Measurements from ENCODE around the gene EIF5AL1.

Gene EIF5AL1

DNA sequence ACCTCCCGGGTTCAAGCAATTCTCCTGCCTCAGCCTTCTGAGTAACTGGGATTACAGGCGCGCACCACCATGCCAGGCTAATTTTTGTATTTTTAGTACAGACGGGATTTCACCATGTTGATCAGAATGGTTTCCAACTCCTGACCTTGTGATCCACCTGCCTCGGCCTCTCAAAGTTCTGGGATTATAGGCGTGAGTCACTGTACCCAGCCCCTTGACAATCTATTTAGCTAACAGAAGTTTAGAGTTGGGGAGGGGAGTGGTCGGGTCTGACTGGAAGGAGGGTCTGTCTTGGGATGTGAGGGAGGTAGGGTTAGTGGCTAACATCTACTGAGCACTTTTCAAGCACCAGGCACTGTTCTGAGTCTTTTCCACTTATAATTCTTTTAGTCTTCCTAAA is 39.9 kb upstream of the EIF5AL1 start:
- TF ChIP-seq, protein P1, sequence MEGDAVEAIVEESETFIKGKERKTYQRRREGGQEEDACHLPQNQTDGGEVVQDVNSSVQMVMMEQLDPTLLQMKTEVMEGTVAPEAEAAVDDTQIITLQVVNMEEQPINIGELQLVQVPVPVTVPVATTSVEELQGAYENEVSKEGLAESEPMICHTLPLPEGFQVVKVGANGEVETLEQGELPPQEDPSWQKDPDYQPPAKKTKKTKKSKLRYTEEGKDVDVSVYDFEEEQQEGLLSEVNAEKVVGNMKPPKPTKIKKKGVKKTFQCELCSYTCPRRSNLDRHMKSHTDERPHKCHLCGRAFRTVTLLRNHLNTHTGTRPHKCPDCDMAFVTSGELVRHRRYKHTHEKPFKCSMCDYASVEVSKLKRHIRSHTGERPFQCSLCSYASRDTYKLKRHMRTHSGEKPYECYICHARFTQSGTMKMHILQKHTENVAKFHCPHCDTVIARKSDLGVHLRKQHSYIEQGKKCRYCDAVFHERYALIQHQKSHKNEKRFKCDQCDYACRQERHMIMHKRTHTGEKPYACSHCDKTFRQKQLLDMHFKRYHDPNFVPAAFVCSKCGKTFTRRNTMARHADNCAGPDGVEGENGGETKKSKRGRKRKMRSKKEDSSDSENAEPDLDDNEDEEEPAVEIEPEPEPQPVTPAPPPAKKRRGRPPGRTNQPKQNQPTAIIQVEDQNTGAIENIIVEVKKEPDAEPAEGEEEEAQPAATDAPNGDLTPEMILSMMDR (conservative IDR thresholded peaks at IDR 0.05; ENCODE audit: low read depth, low read length), result no peak
- H3K4me3 ChIP-seq (ENCODE audit: low read length), result no peak overlapping the region
- no peak for DNase-seq (ENCODE audit: low read depth)

DNA sequence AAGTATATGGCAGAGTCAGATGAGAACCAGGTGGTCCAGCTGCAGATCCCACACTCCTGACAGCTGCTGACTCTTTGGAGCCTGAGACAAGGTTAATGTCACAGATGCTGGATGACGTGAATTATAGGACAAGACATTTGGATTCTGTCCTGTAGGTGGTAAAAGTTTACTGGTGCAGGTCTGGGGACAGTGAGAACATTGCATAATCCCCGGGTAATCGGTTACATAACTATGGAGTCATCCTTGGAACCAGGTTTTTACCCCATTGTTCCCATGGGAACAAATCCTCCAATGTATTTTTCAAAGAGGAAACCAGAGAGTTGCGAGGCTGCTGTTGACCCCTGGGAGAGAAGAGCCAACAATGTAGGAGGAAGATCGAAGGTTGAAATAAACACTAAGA is 39.4 kb upstream of the EIF5AL1 start:
- H3K4me3 ChIP-seq (ENCODE audit: low read length), result no peak overlapping the region
- no peak for DNase-seq (ENCODE audit: low read depth)
- TF ChIP-seq, protein P1 (conservative IDR thresholded peaks at IDR 0.05; ENCODE audit: low read depth, low read length), result no peak

DNA sequence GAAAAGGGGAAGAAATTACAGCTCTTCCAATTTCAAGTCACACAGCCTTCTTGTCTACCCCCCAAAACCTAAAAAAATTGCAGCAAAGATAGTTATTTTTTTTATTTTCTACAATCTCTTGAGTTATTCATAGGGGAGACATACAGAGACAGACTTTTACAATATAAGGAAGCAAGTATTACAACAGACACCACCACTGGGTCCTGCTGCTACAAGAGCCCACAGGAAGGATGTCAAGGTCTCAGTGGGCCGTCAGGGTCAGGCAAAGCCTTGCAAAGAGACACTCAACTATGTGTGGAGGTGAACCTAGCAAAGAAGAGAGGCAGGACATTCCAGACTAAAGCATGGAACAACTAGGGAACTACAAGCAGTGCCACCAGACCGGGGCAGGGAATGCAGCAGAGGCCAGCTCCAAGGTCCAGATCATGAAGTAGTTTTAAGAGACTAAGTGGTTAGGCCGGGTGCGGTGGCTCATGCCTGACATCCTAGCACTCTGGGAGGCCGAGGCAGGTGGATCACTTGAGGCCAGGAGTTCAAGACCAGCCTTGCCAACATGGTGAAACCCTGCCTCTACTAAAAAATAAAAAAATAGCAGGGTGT is 38.7 kb upstream of the EIF5AL1 start:
- no peak overlapping the region for H3K4me3 ChIP-seq (ENCODE audit: low read length)
- DNase-seq (ENCODE audit: low read depth), result no peak
- TF ChIP-seq, protein P1 (conservative IDR thresholded peaks at IDR 0.05; ENCODE audit: low read depth, low read length), result no peak

DNA sequence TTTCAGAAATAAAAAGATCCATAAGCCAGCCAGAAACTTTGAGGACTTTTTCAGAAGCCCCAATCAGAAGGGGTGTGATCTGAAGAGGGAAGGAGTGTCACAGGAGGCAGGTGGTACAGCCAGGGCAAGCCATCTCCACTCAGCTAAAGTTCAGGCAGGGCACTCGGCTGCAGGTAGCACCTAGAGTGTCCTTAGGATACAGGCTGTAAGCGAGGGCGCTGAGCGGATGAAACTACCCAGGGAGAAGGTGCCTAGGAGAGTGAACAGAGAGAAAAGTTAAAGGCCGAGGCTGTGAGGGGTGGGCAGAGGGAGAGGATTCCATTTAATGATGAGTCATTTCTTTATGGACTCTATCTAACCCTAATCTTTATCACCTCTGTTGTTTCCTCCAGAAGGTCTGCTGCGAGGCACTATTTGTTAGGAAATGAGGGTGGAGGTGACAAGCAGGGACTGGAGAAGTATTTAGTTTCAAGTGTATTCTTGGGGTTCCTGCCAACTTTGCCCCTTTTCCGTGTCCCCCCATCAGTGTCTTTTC is 37.1 kb upstream of the EIF5AL1 start:
- TF ChIP-seq, protein P1 (conservative IDR thresholded peaks at IDR 0.05; ENCODE audit: low read depth, low read length), result no peak
- H3K4me3 ChIP-seq (ENCODE audit: low read length), result no peak overlapping the region
- DNase-seq (ENCODE audit: low read depth), result no peak

DNA sequence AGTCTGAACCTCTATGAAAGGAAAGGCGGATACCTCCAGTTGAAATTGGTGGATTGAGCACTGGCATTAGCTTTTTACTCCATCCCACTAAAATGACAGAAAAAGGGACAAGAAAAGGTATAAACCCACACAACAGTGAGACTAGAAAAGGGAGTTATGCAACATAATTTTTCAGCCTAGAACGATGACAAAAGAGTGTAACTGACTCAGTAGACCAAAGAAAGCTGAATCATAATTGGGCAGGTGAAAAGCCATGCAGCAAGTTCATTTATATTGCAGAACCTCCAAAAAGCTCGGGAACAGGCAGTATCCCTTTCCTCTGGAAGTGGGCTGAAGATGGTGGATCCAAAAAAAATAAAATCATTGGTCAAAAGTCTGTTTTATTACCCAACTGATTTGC is 36.5 kb upstream of the EIF5AL1 start:
- TF ChIP-seq, protein P1 (conservative IDR thresholded peaks at IDR 0.05; ENCODE audit: low read depth, low read length), result no peak
- H3K4me3 ChIP-seq (ENCODE audit: low read length), result no peak overlapping the region

DNA sequence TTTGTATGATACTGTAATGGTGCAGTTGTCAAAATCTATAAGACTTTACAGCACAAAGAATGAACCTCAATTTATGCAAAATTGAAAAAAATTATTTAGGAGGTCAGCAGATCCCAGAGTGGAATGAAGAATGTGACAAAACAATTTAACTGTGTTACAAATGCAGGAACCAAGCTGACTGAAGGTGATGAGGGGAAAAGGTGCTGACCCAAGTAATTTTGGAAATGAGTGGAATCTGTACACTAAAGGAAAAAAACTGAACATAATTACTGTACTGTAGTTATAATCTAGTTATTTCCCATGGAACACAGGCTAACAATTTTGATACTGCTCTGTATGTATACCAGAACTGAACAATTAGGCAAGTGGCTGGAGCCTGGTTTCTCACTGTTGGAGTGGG is 35.7 kb upstream of the EIF5AL1 start:
- H3K4me3 ChIP-seq (ENCODE audit: low read length), result no peak overlapping the region
- TF ChIP-seq, protein P1 (conservative IDR thresholded peaks at IDR 0.05; ENCODE audit: low read depth, low read length), result no peak
- no peak for DNase-seq (ENCODE audit: low read depth)

More for the DNA sequence above, 36.5 kb upstream of the EIF5AL1 start:
- DNase-seq (ENCODE audit: low read depth), result no peak

DNA sequence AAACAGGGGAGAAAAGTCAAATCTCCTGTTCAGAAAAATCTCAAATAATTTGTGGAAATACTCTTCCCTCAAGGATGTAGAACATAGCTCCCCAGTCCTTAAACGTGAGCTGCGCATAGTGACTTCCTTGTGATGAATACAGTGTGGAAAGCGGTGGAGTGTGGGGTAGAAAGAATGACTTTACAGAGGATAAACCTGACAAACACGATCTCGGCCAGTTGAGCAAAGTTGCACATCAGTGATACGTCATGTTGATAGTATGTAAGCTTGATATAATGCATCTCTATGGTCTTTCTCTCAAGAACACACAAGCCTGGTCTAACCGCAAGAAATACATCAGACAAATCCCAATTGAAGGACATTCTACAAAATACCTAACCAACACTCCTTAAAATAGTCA is 34.9 kb upstream of the EIF5AL1 start:
- DNase-seq (ENCODE audit: low read depth), result no peak
- TF ChIP-seq, protein P1 (conservative IDR thresholded peaks at IDR 0.05; ENCODE audit: low read depth, low read length), result no peak
- no peak overlapping the region for H3K4me3 ChIP-seq (ENCODE audit: low read length)

All from retinal pigment epithelial cell (primary cell).